HepG2 (cell line): ENCODE results near the gene CNTN5. TPM values are rescaled to one million over a fixed set of nuclear protein-coding genes. Genes with fewer than 3 reads are reported as not detected.

ENCODE experiments used
- ATAC-seq: fragments of 200-7000 bp; cut with Tn5 transposase; 3 replicates; pipeline ENCODE4 v1.9.1; 2020; ENCODE audit warnings: mild to moderate bottlenecking, moderate library complexity
- BruUV-seq: library from RNA; stranded (reverse); fragments of 400-500 nt; replicated peaks from 2 replicates; lab custom pipeline; 2021; lab: Mats Ljungman, UMichigan
- CTCF ChIA-PET: fragments of 300-600 bp; formaldehyde crosslinking; extraction: SDS; loops from one replicate; lab custom pipeline; 2021; ENCODE audit warnings: low total read pairs, inconsistent platforms, low intra/inter-chr PET ratio; lab: Yijun Ruan, JAX
- POLR2A ChIA-PET: fragments of 350-600 bp; sonication (Branson Sonifier 250); formaldehyde crosslinking; loops from one replicate; lab custom pipeline; 2020; ENCODE audit warnings: antibody characterized with exemption, inconsistent platforms; lab: Yijun Ruan, JAX
- DNase-seq: peaks from one replicate; pipeline ENCODE4 v3.0.0-alpha.2; 2015; ENCODE audit warnings: low spot score
- FAIRE-seq: peaks from 3 replicates; lab custom pipeline; 2011; peaks lifted over from hg19 to GRCh38; lab: Jason Lieb, UNC
- H2AFZ ChIP-seq: one replicate; pipeline ENCODE4 v1.6.1; 2011; ENCODE audit warnings: low read length, inconsistent platforms
- H3K27ac ChIP-seq: fragments of 300-600 bp; 3 replicates; pipeline ENCODE4 v1.8.0; 2011; ENCODE audit warnings: mixed run types, mild to moderate bottlenecking, mixed read lengths, low read length, inconsistent platforms; ENCODE audit not compliant: insufficient read depth; ENCODE audit errors: extremely low read length
- H3K27me3 ChIP-seq, 2 experiments: fragments of 200-600 bp in 1 of 2; 2 replicates in 1 of 2; 3 replicates in 1 of 2; pipeline versions ENCODE4 v1.6.0 to v1.8.0; 2011; ENCODE audit warnings: low read length in 2 of 2, mild to moderate bottlenecking in 2 of 2, moderate library complexity in 2 of 2, inconsistent platforms in 1 of 2; ENCODE audit not compliant: insufficient read depth in 2 of 2, control insufficient read depth in 1 of 2
- H3K36me3 ChIP-seq, 2 experiments: fragments of 200-600 bp in 1 of 2; replicated peaks in 1 of 2; 2 replicates in 1 of 2; 3 replicates in 1 of 2; pipeline versions ENCODE4 v1.5.1 to v1.8.0; 2011; ENCODE audit warnings: low read length in 2 of 2, inconsistent platforms in 1 of 2; ENCODE audit not compliant: insufficient read depth in 2 of 2, control insufficient read depth in 1 of 2
- H3K4me1 ChIP-seq: 2 replicates; pipeline ENCODE4 v1.5.1; 2012; ENCODE audit warnings: low read length, inconsistent platforms; ENCODE audit not compliant: insufficient read depth
- H3K4me2 ChIP-seq: 2 replicates; pipeline ENCODE4 v1.6.0; 2011; ENCODE audit warnings: low read depth, low read length, inconsistent platforms
- H3K4me3 ChIP-seq, 3 experiments: fragments of 200-600 bp in 1 of 3; sonication (generic), shearing (Covaris generic) in 1 of 3; replicated peaks in 1 of 3; 2 replicates each; pipeline ENCODE4 v1.5.1; 2011 to 2016; ENCODE audit warnings: low read length in 3 of 3, inconsistent platforms in 2 of 3, low read depth in 2 of 3, mild to moderate bottlenecking in 2 of 3, control low read depth in 1 of 3, mixed read lengths in 1 of 3; ENCODE audit not compliant: insufficient read depth in 1 of 3
- H3K79me2 ChIP-seq: one replicate; pipeline ENCODE4 v1.6.1; 2011; ENCODE audit warnings: low read length, inconsistent platforms; ENCODE audit not compliant: insufficient read depth
- H3K9ac ChIP-seq: 2 replicates; pipeline ENCODE4 v1.6.0; 2011; ENCODE audit warnings: mild to moderate bottlenecking, low read depth, low read length, inconsistent platforms; ENCODE audit not compliant: insufficient read depth
- H3K9me3 ChIP-seq: 2 replicates; pipeline ENCODE4 v1.5.1; 2012; ENCODE audit warnings: mild to moderate bottlenecking, low read length
- H4K20me1 ChIP-seq: 2 replicates; pipeline ENCODE4 v1.6.0; 2011; ENCODE audit warnings: inconsistent platforms, mild to moderate bottlenecking, low read length, moderate library complexity; ENCODE audit not compliant: insufficient read depth
- ATM ChIP-seq: fragments of 450-650 bp; IDR thresholded peaks from 2 replicates; pipeline ENCODE4 v1.7.1; 2017; ENCODE audit warnings: mild to moderate bottlenecking, borderline replicate concordance
- DMAP1 ChIP-seq: IDR thresholded peaks from 2 replicates; pipeline ENCODE4 v1.6.1; 2016
- EHMT2 ChIP-seq: fragments of 200-600 bp; sonication (generic); IDR thresholded peaks from 2 replicates; pipeline ENCODE4 v1.7.0; 2017; ENCODE audit warnings: antibody characterized with exemption, low read depth, low read length, borderline replicate concordance
- ERF ChIP-seq: IDR thresholded peaks from 2 replicates; pipeline ENCODE4 v1.6.1; 2018; ENCODE audit warnings: missing biosample characterization, missing genetic modification reagents
- FOXO4 ChIP-seq: sonication (generic); formaldehyde crosslinking; conservative IDR thresholded peaks from 2 replicates; pipeline ENCODE4 v1.8.1; 2023; ENCODE audit warnings: missing genetic modification reagents
- MTF2 ChIP-seq: sonication (generic); formaldehyde crosslinking; IDR thresholded peaks from 2 replicates; pipeline ENCODE4 v1.5.0; 2020; ENCODE audit warnings: missing genetic modification reagents, borderline replicate concordance
- NCOR1 ChIP-seq: fragments of 200-600 bp; sonication (generic); IDR thresholded peaks from 2 replicates; pipeline ENCODE4 v1.7.0; 2017; ENCODE audit warnings: antibody characterized with exemption, low read length, borderline replicate concordance
- PHF5A ChIP-seq: IDR thresholded peaks from one replicate; pipeline ENCODE4 v1.6.1; 2018; ENCODE audit warnings: low read depth, missing genetic modification reagents; ENCODE audit not compliant: unreplicated experiment
- PREB ChIP-seq: sonication (generic); formaldehyde crosslinking; IDR thresholded peaks from 2 replicates; pipeline ENCODE4 v1.4.0; 2020; ENCODE audit warnings: missing genetic modification reagents
- RFXAP ChIP-seq: sonication (generic); formaldehyde crosslinking; IDR thresholded peaks from 2 replicates; pipeline ENCODE4 v1.4.0; 2020; ENCODE audit warnings: missing genetic modification reagents, borderline replicate concordance
- RXRA ChIP-seq: sonication (generic); formaldehyde crosslinking; IDR thresholded peaks from 2 replicates; pipeline ENCODE4 v1.5.1; 2020; ENCODE audit warnings: missing genetic modification reagents
- ZNF382 ChIP-seq: sonication (generic); formaldehyde crosslinking; IDR thresholded peaks from 2 replicates; pipeline ENCODE4 v1.5.0; 2020; ENCODE audit warnings: missing genetic modification reagents, mild to moderate bottlenecking, borderline replicate concordance
- ZNF562 ChIP-seq: sonication (generic); formaldehyde crosslinking; IDR thresholded peaks from 2 replicates; pipeline ENCODE4 v1.8.0; 2022; ENCODE audit warnings: missing genetic modification reagents, borderline replicate concordance
- WGBS: methylation state at CpG from one replicate; pipeline ENCODE4 v1.1.6; 2017; ENCODE audit warnings: low lambda C conversion rate; 5-methylcytosine and 5-hydroxymethylcytosine counted together
- in situ Hi-C: cut with HindIII; loops from 2 replicates; pipeline ENCODE4 v1.10.0; 2017; ENCODE audit warnings: low pct_unique_long_range_greater_than_20kb; ENCODE audit not compliant: extremely low pct_ligation_motif_present
- intact Hi-C: fragments of 100-400 bp; cut with micrococcal nuclease; formaldehyde crosslinking; loops from one replicate; pipeline ENCODE4 v1.10.0; 2022; ENCODE audit not compliant: unreplicated experiment
- polyA plus RNA-seq, 8 experiments: library from polyadenylated mRNA; depleted of rRNA in 3 of 8; stranded (reverse) in 7 of 8; unstranded in 1 of 8; fragments of >200 nt; fragmentation: Illumina TruSeq in 4 of 8; extraction: Trizol in 4 of 8; gene quantifications; 2 replicates each; pipeline versions ENCODE4 v1.2.1 to v1.2.3, GENCODE V29; 2011 to 2016; ENCODE audit warnings: low read depth in 4 of 8, missing spikeins in 1 of 8, mixed read lengths in 1 of 8; ENCODE audit not compliant: insufficient read depth in 1 of 8
- total RNA-seq, 5 experiments: library from RNA; depleted of rRNA; stranded (reverse); fragments of >200 nt; fragmentation: Illumina TruSeq; extraction: Trizol; gene quantifications; 2 replicates each; pipeline ENCODE4 v1.2.3, GENCODE V29; 2016; ENCODE audit warnings: low read depth in 1 of 5

Gene CNTN5
- total and polyA plus RNA-seq, 2 of the 13 experiments (the other 11 are each of a cell fraction or from before 2014, with no cell fraction given): not detected

GRCh38 chr11:99246199-99246598, 225.4 kb downstream of the CNTN5 start:
- ATAC-seq (no peak), FAIRE-seq (no peak), DNase-seq (no peak)
- in situ Hi-C loops: no loop called here
- intact Hi-C loops: no loop called here
- H3K27me3 ChIP-seq: no peaks in the 10 kb centered on the region
- TF ChIP-seq RXRA (CRISPR knock-in tag) (no peak), PREB (CRISPR knock-in tag) (no peak), ZNF382 (no peak), PHF5A (CRISPR knock-in tag) (no peak), ATM (no peak), RFXAP (CRISPR knock-in tag) (no peak), ERF (no peak), FOXO4 (CRISPR knock-in tag) (no peak), NCOR1 (no peak), DMAP1 (CRISPR knock-in tag) (no peak), EHMT2 (no peak), ZNF562 (CRISPR knock-in tag) (no peak), MTF2 (CRISPR knock-in tag) (no peak)
- POLR2A ChIA-PET: no interaction called here
- H3K9me3 ChIP-seq: no peaks in the 10 kb centered on the region
- H3K4me1 ChIP-seq: no peaks in the 10 kb centered on the region
- no peaks in the 10 kb centered on the region for H3K36me3 ChIP-seq
- no peaks in the 10 kb centered on the region for H3K79me2 ChIP-seq
- no peak overlapping the region for H3K4me2 ChIP-seq
- H2AFZ ChIP-seq: no peak overlapping the region
- H3K9ac ChIP-seq: no peak overlapping the region
- BruUV-seq: no TSS peak
- no peak overlapping the region for H3K27ac ChIP-seq
- H3K4me3 ChIP-seq: no peak overlapping the region
- WGBS: 11% methylated on average over 5 of the region's 5 CpGs
- CTCF ChIA-PET: no interaction called here
- H4K20me1 ChIP-seq: no peaks in the 10 kb centered on the region; the same call in 1 of the 2 replicates
